PC-9 (cell line): ENCODE data around the gene APOBEC3C.

ENCODE experiments used
- CTCF ChIP-seq: fragments of 200-600 bp; sonication (generic); conservative IDR thresholded peaks from 2 replicates; pipeline ENCODE4 v1.6.1; 2017; ENCODE audit warnings: mixed run types, antibody characterized with exemption, mild to moderate bottlenecking, moderate library complexity
- EZH2 ChIP-seq: fragments of 200-600 bp; sonication (generic); IDR thresholded peaks from 2 replicates; pipeline ENCODE4 v1.8.0; 2017; ENCODE audit warnings: antibody characterized with exemption, low read depth

GRCh38 chr22:39028281-39028680 lies 14.2 kb downstream of the APOBEC3C start:
- TF ChIP-seq CTCF (no peak), EZH2 (no peak)
